NCI-H2081 (cell line): ENCODE measurements around the gene CCDC175.

ENCODE experiments used
- DNase-seq, 2 experiments: peaks; one replicate each; lab custom pipeline; 2025; lab: John Stamatoyannopoulos, UW

CCDC175 gene

GRCh38 chr14:59576332-59577294 is at the start of gene CCDC175:
Gene CCDC175, minus strand, starts transcription at chr14:59576812. Its CDS starts 37 bp downstream, at chr14:59576775.
- no peak for DNase-seq

- no peak for DNase-seq
Measured at GRCh38 chr14:59622631-59623030, 46.0 kb upstream of the CCDC175 start.

- DNase-seq: no peak
Measured at GRCh38 chr14:59619061-59619460, 42.4 kb upstream of the CCDC175 start.

- no peak for DNase-seq
Measured at GRCh38 chr14:59601056-59601455, 24.4 kb upstream of the CCDC175 start.

GRCh38 chr14:59600211-59600945 is 23.8 kb upstream of the CCDC175 start:
- DNase-seq: no peak

GRCh38 chr14:59595071-59595470 is 18.5 kb upstream of the CCDC175 start:
- DNase-seq: no peak

GRCh38 chr14:59591641-59592370 is 15.2 kb upstream of the CCDC175 start:
- DNase-seq: no peak

GRCh38 chr14:59588101-59588500 is 11.5 kb upstream of the CCDC175 start:
- DNase-seq: no peak

- DNase-seq: peak in 1 of 2 experiments; percentile 13
Measured at GRCh38 chr14:59585891-59586554, 9.4 kb upstream of the CCDC175 start.

- peak in 1 of 2 experiments; percentile 12 for DNase-seq
Measured at GRCh38 chr14:59583755-59584154, 7.1 kb upstream of the CCDC175 start.

GRCh38 chr14:59582845-59583509 is 6.4 kb upstream of the CCDC175 start:
- no peak for DNase-seq

- DNase-seq: no peak
Measured at GRCh38 chr14:59582161-59582560, 5.5 kb upstream of the CCDC175 start.

GRCh38 chr14:59580911-59581310 is 4.3 kb upstream of the CCDC175 start:
- DNase-seq: no peak

- no peak for DNase-seq
Measured at GRCh38 chr14:59570122-59570521, 6.5 kb downstream of the CCDC175 start.

GRCh38 chr14:59566725-59567124 is 9.9 kb downstream of the CCDC175 start:
- DNase-seq: no peak

- DNase-seq: no peak
Measured at GRCh38 chr14:59566296-59566695, 10.3 kb downstream of the CCDC175 start.

GRCh38 chr14:59565087-59565486 is 11.5 kb downstream of the CCDC175 start:
- DNase-seq: no peak

GRCh38 chr14:59564366-59564765 is 12.2 kb downstream of the CCDC175 start:
- DNase-seq: no peak

- DNase-seq: no peak
Measured at GRCh38 chr14:59547310-59547709, 29.3 kb downstream of the CCDC175 start.

GRCh38 chr14:59543873-59544272 is 32.7 kb downstream of the CCDC175 start:
- peak in 1 of 2 experiments; percentile 4 for DNase-seq

- DNase-seq: no peak
Measured at GRCh38 chr14:59541731-59542130, 34.9 kb downstream of the CCDC175 start.
